Measurements from ENCODE around the gene SELENOO. TPM values are rescaled to one million over a fixed set of nuclear protein-coding genes. Genes with fewer than 3 reads are reported as not detected.

Gene SELENOO
- total RNA-seq, 1 experiment from 2014 or later, result 19.0 TPM

- H4K5ac ChIP-seq (ENCODE audit: insufficient read length, low read depth, low read length), result no peak overlapping the region
- H3T11ph ChIP-seq (ENCODE audit: low read length), result no peak overlapping the region
- H2AFZ ChIP-seq (ENCODE audit: low read length), result no peak overlapping the region
- Mint-ChIP-seq H3K4me1 (no peaks in the 10 kb centered on the region), H3K36me3 (ENCODE audit: insufficient read depth in 1 of 3, low read depth in 3 of 3) (peaks cover 11 to 32% (median 25%) of the 10 kb centered on the region in 3 experiments), H3K9me3 (peaks cover 0 to 2% of the 10 kb centered on the region in 2 experiments; a peak in 1 of 5 replicates), H3K4me3 (no peak overlapping the region), H3K27ac (peak overlapping the region; percentile 69 to 89 (median 85); a peak in 4 of 7 replicates), H3K27me3 (ENCODE audit: low read depth) (no peaks in the 10 kb centered on the region)
- no peak overlapping the region for H2AK5ac ChIP-seq (ENCODE audit: insufficient read length, low read length)
- H3K27ac ChIP-seq (ENCODE audit: insufficient read length, low read depth, low read length), result no peak overlapping the region
- H3K18ac ChIP-seq (ENCODE audit: insufficient read length, low read depth, low read length), result no peak overlapping the region
- H4K91ac ChIP-seq (ENCODE audit: insufficient read length, low read depth, low read length), result no peak overlapping the region
- no peak overlapping the region for H3K9ac ChIP-seq (ENCODE audit: extremely low read depth, insufficient read length, low read length)
- H2BK5ac ChIP-seq (ENCODE audit: insufficient read length, low read length), result no peak overlapping the region
- H2BK12ac ChIP-seq (ENCODE audit: insufficient read length, low read depth, low read length), result no peak overlapping the region
- no peaks in the 10 kb centered on the region for H3K9me3 ChIP-seq (ENCODE audit: control insufficient read depth, low read depth, low read length)
- H3K4ac ChIP-seq (ENCODE audit: low read depth, low read length), result no peak overlapping the region
- WGBS (ENCODE audit: extremely low coverage, insufficient read length, low lambda C conversion rate), result no CpG with 5 or more reads among the region's 9 CpGs
- no peaks in the 10 kb centered on the region for H3K23me2 ChIP-seq (ENCODE audit: insufficient read length, low read depth, low read length, poor library complexity, severe bottlenecking)
- no peak for TF ChIP-seq CTCF (conservative IDR thresholded peaks at IDR 0.05)
- H3K23ac ChIP-seq (ENCODE audit: insufficient read length, low read depth, low read length), result no peak overlapping the region
- H3K79me1 ChIP-seq (ENCODE audit: insufficient read depth, low read depth, low read length, poor library complexity, severe bottlenecking), result no peaks in the 10 kb centered on the region
- H2BK15ac ChIP-seq (ENCODE audit: low read depth, low read length), result no peak overlapping the region
- no peak for DNase-seq
- no peaks in the 10 kb centered on the region for H4K20me1 ChIP-seq (ENCODE audit: control insufficient read depth, insufficient read depth, insufficient read length)
- no peak overlapping the region for H3K14ac ChIP-seq (ENCODE audit: insufficient read depth, low read length)
- H3K79me2 ChIP-seq (ENCODE audit: insufficient read depth, low read length), result no peaks in the 10 kb centered on the region
- no peak overlapping the region for H2BK20ac ChIP-seq (ENCODE audit: low read depth, low read length, poor library complexity, severe bottlenecking)
- no peak overlapping the region for H4K8ac ChIP-seq (replicated peaks; ENCODE audit: insufficient read length, low read depth, low read length)
- no peak overlapping the region for H2BK120ac ChIP-seq (ENCODE audit: low read depth, low read length, poor library complexity, severe bottlenecking)
- no peak overlapping the region for H3K4me2 ChIP-seq (ENCODE audit: insufficient read depth, insufficient read length, low read length)
- H3K27me3 ChIP-seq (ENCODE audit: insufficient read depth, low read length), result no peaks in the 10 kb centered on the region
- no peaks in the 10 kb centered on the region for H3K4me1 ChIP-seq (ENCODE audit: insufficient read depth, low read length)
- no peak overlapping the region for H3K56ac ChIP-seq (ENCODE audit: insufficient read length, low read depth, low read length)
These were observed 27.6 kb downstream of the SELENOO start for GRCh38 chr22:50228366-50228765.

All from H9 (cell line).